H1 (cell line): ENCODE measurements around the gene AKT1. TPM values are rescaled to one million over a fixed set of nuclear protein-coding genes. Genes with fewer than 3 reads are reported as not detected.

Experiments
- BCL11A ChIP-seq, 2 experiments: IDR thresholded peaks; one replicate each; pipeline ENCODE4 v1.6.1; 2011; ENCODE audit warnings: low read depth in 2 of 2, low read length in 2 of 2, mild to moderate bottlenecking in 2 of 2
- CHD1 ChIP-seq: IDR thresholded peaks from 2 replicates; pipeline ENCODE4 v1.6.1; 2012; ENCODE audit warnings: low read depth, low read length, improper control_type of control experiment
- CREB1 ChIP-seq: IDR thresholded peaks from 2 replicates; pipeline ENCODE4 v1.6.1; 2012; ENCODE audit warnings: inconsistent platforms
- EP300 ChIP-seq, 2 experiments: IDR thresholded peaks; 1 replicate in 1 of 2; 2 replicates in 1 of 2; pipeline ENCODE4 v1.6.1; 2011 to 2012; ENCODE audit warnings: low read depth in 2 of 2, low read length in 2 of 2, mild to moderate bottlenecking in 2 of 2, borderline replicate concordance in 1 of 2, inconsistent platforms in 1 of 2, moderate library complexity in 1 of 2
- SIX5 ChIP-seq: IDR thresholded peaks from 2 replicates; pipeline ENCODE4 v1.6.1; 2011; ENCODE audit warnings: mild to moderate bottlenecking, low read depth, low read length
- TBP ChIP-seq: IDR thresholded peaks from 2 replicates; pipeline ENCODE4 v1.6.1; 2011; ENCODE audit warnings: low read depth, low read length, improper control_type of control experiment
- TCF12 ChIP-seq: IDR thresholded peaks from 2 replicates; pipeline ENCODE4 v1.6.1; 2011; ENCODE audit warnings: low read depth, mild to moderate bottlenecking, low read length
- polyA plus RNA-seq, 7 experiments: library from polyadenylated mRNA; depleted of rRNA in 3 of 7; stranded (reverse) in 5 of 7; unstranded in 2 of 7; fragments of >200 nt in 5 of 7; fragments of 200-250 nt in 2 of 7; gene quantifications; 1 replicate in 5 of 7; 2 replicates in 1 of 7; 4 replicates in 1 of 7; pipeline versions ENCODE4 v1.2.1 to v1.2.3, GENCODE V29; 2011 to 2013; ENCODE audit warnings: missing spikeins in 2 of 7, mixed read lengths in 2 of 7
- total RNA-seq: library from RNA; stranded (reverse); fragmentation: NEBNext Ultra II Directional; extraction: Animal tissue kit (Norgen Biotek cat#: 25700); gene quantifications from 2 replicates; pipeline ENCODE4 v1.2.1, GENCODE V29; 2021
- TF ChIP-seq, protein P1 (sequence below): IDR thresholded peaks from 2 replicates; pipeline ENCODE4 v1.6.1; 2011; ENCODE audit warnings: low read depth, mild to moderate bottlenecking, low read length; ENCODE audit not compliant: insufficient read depth

The AKT1 gene
- total and polyA plus RNA-seq, 2 of the 8 experiments (the other 6 are each of a cell fraction or from before 2014, with no cell fraction given) = 68.1 to 71.5 TPM

GRCh38 chr14:104757238-104757585 is 38.3 kb downstream of the AKT1 start (continued):
- no peak for TF ChIP-seq CHD1
- TF ChIP-seq CREB1 = no peak
- no peak for TF ChIP-seq TCF12
- no peak for TF ChIP-seq BCL11A (IDR thresholded peaks at IDR 0.05; ENCODE audit: low read depth in 2 of 2, low read length in 2 of 2)
- TF ChIP-seq EP300 (IDR thresholded peaks at IDR 0.05; ENCODE audit: borderline replicate concordance in 1 of 2, low read depth in 2 of 2, low read length in 2 of 2) = no peak
- no peak for TF ChIP-seq SIX5
- TF ChIP-seq, protein P1, sequence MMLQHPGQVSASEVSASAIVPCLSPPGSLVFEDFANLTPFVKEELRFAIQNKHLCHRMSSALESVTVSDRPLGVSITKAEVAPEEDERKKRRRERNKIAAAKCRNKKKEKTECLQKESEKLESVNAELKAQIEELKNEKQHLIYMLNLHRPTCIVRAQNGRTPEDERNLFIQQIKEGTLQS = no peak
- no peak for TF ChIP-seq TBP
